NCI-H748 treated with DMSO at 0.1 percent for 48 hours (cell line): Measurements from ENCODE around the gene KRT85.
"Not testable (repeated sequence)": the region's sequence is repeated elsewhere in the genome, so short reads cannot be mapped to it uniquely, and the experiment has no call there.

Experiments used
- DNase-seq: peaks from one replicate; lab custom pipeline; 2025; lab: John Stamatoyannopoulos, UW

Gene KRT85

GRCh38 chr12:52323416-52324152 lies 43.7 kb downstream of the KRT85 start:
- DNase-seq: no peak

GRCh38 chr12:52323001-52323400 lies 44.3 kb downstream of the KRT85 start:
- no peak for DNase-seq

GRCh38 chr12:52322069-52322468 lies 45.2 kb downstream of the KRT85 start:
- DNase-seq: no peak

- no peak for DNase-seq
Measured at GRCh38 chr12:52321418-52321817, 45.9 kb downstream of the KRT85 start.

- DNase-seq: no peak
Measured at GRCh38 chr12:52320784-52321400, 46.4 kb downstream of the KRT85 start, which contains the start of gene KRT83. TSS of gene KRT83 (minus strand) at chr12:52321398. CDS start at chr12:52321335, 63 bp downstream.

- DNase-seq: no peak
Measured at GRCh38 chr12:52319097-52319496, 48.2 kb downstream of the KRT85 start.

- no peak for DNase-seq
Measured at GRCh38 chr12:52318241-52318990, 48.9 kb downstream of the KRT85 start.

GRCh38 chr12:52317468-52318052 lies 49.7 kb downstream of the KRT85 start:
- DNase-seq: no peak

GRCh38 chr12:52316701-52317100 lies 50.6 kb downstream of the KRT85 start:
- DNase-seq: no peak

- DNase-seq: no peak
Measured at GRCh38 chr12:52316290-52316689, 51.0 kb downstream of the KRT85 start.

- not testable (repeated sequence) for DNase-seq
Measured at GRCh38 chr12:52315721-52316120, 51.6 kb downstream of the KRT85 start.

- no peak for DNase-seq
Measured at GRCh38 chr12:52314511-52314910, 52.8 kb downstream of the KRT85 start.

GRCh38 chr12:52313926-52314325 lies 53.4 kb downstream of the KRT85 start:
- no peak for DNase-seq

GRCh38 chr12:52313461-52313860 lies 53.8 kb downstream of the KRT85 start:
- DNase-seq: no peak

GRCh38 chr12:52312086-52312485 lies 55.2 kb downstream of the KRT85 start:
- no peak for DNase-seq

GRCh38 chr12:52311285-52311648 lies 56.0 kb downstream of the KRT85 start:
- DNase-seq: no peak

GRCh38 chr12:52310622-52311284 lies 56.5 kb downstream of the KRT85 start:
- DNase-seq: no peak
